ENCODE measurements around the gene ZMYM5.
"Not testable (repeated sequence)": the region's sequence is repeated elsewhere in the genome, so short reads cannot be mapped to it uniquely, and the experiment has no call there.

GRCh38 chr13:19815842-19816241, 47.6 kb downstream of the ZMYM5 start:
- TF ChIP-seq YY1 (IDR thresholded peaks at IDR 0.05; ENCODE audit: insufficient read depth, insufficient read length); ZNF274 (IDR thresholded peaks at IDR 0.05; ENCODE audit: low read depth, low read length): not testable (repeated sequence)

All from NT2/D1 (cell line).